GM18951 (cell line): Measurements from ENCODE around the gene FAM174C.

ENCODE experiments used
- POLR2A ChIP-seq: IDR thresholded peaks from 4 replicates; pipeline ENCODE4 v1.6.1; 2011; ENCODE audit warnings: mild to moderate bottlenecking; ENCODE audit not compliant: insufficient read length, insufficient read depth; ENCODE audit errors: extremely low read depth
- in situ Hi-C: fragments of 300-500 bp; cut with MboI; formaldehyde crosslinking; loops from one replicate; pipeline ENCODE4 v1.12.0; 2022; ENCODE audit warnings: low sequenced_read_pairs, mixed read lengths, inconsistent platforms; ENCODE audit not compliant: unreplicated experiment

The FAM174C gene

GRCh38 chr19:1290196-1290702 lies 14.9 kb downstream of the FAM174C start:
- in situ Hi-C loops, result no loop called here
- TF ChIP-seq POLR2A, result no peak

- TF ChIP-seq POLR2A, result no peak
- in situ Hi-C loops, result no loop called here
Observed at GRCh38 chr19:1290703-1291651, 15.6 kb downstream of the FAM174C start.

GRCh38 chr19:1291761-1292418 lies 16.6 kb downstream of the FAM174C start:
- in situ Hi-C loops, result no loop called here
- TF ChIP-seq POLR2A, result no peak

- in situ Hi-C loops, result no loop called here
- no peak for TF ChIP-seq POLR2A
Observed at GRCh38 chr19:1292419-1293151, 17.3 kb downstream of the FAM174C start.

GRCh38 chr19:1293782-1294604 lies 18.7 kb downstream of the FAM174C start:
- TF ChIP-seq POLR2A, result no peak
- in situ Hi-C loops, result no loop called here

GRCh38 chr19:1294688-1295087 lies 19.4 kb downstream of the FAM174C start:
- in situ Hi-C loops, result no loop called here
- no peak for TF ChIP-seq POLR2A

GRCh38 chr19:1295169-1296012 lies 20.1 kb downstream of the FAM174C start:
- in situ Hi-C loops, result no loop called here
- TF ChIP-seq POLR2A, result no peak

- TF ChIP-seq POLR2A, result no peak
- in situ Hi-C loops, result no loop called here
Observed at GRCh38 chr19:1296078-1296477, 20.7 kb downstream of the FAM174C start.

- no peak for TF ChIP-seq POLR2A
- in situ Hi-C loops, result no loop called here
Observed at GRCh38 chr19:1296575-1297271, 21.4 kb downstream of the FAM174C start.

- TF ChIP-seq POLR2A, result no peak
- in situ Hi-C loops, result no loop called here
Observed at GRCh38 chr19:1298235-1298634, 22.9 kb downstream of the FAM174C start.

GRCh38 chr19:1299801-1300200 lies 24.5 kb downstream of the FAM174C start:
- in situ Hi-C loops, result loop anchor here (10.0 kb wide), 1 partner anchor 75 kb away; no protein-coding TSS in a partner anchor
- TF ChIP-seq POLR2A, result no peak
